ENCODE results near the gene CACNA1C.
A peak's percentile ranks its signal among the peaks of the same experiment; 100 is the strongest.

CACNA1C gene

GRCh38 chr12:2378835-2379330 is 326.1 kb downstream of the CACNA1C start:
- no peak for DNase-seq

DNA sequence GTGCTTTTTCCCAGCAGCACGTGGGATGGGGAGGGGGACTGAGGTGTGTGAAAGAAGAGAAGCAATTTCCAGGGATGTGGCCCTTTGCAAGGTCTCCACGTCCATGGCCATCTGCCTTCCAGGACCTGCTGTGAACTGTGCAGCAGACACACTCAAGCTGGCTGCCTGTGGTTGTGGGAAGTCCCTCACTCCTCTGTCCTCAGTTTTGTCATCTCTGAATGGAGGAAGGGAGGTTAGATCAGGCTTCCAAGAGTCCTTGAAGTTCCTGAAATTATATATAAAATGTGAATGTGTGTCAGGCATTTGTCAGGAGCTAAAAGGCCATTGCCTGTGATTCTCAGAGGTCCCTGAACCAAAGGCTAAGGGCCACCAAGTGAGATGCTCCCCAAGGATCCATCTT is 328.2 kb downstream of the CACNA1C start:
- DNase-seq = no peak

DNA sequence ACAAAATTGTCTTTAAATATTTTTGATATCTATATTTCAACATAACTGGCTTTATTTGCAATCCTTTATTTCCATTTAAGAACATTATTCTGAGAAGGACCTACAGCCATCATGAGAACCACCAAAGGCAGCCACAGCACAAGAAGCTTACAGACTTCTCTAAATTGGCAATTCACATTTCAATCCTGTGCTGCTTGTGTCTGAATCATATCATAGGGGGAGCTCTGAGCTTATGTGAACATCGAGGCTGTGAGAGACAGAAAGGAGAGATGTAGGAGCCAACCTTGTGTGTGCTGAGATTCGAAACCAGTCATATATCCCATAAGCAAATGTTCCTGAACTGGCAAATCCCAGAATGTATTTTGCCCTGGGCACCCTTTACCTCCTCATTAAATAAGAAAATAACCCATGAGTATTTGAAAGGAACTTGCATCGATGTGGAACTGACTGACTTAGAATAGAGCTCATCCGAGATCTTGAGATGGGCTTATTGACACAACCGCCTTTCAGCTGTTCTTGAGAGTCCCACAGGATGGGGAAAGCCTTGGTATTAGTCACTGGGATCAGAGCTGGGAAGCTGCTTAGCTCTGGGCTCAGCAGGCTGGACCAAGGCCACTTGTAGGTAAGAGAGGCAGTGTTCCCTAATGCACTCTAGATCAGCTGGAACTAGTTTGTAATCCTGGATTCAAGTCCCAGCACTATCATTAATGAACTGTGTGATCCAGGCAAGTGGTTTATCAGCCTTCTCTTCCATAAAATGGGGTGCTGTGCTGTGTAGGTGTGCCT is 329.8 kb downstream of the CACNA1C start:
- DNase-seq = no peak

GRCh38 chr12:2383325-2384028 is 330.7 kb downstream of the CACNA1C start:
- DNase-seq = no peak

DNA sequence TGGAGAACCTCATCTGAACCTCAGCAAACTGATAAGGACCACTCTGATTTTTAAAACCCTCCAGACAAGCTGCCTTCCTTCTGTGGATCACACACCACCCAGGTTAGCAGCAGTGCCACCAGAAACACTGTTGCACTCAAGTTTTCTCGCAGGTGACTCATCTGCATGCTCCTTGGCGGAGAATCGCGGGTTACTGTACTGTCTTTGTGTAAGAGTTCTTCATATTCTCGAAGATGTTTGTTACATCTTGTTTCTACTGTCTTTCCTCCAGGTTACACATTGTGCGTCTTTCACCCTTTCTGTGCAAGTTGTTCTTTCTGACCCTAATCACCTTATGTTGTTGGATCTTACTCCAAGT is 331.2 kb downstream of the CACNA1C start:
- DNase-seq = no peak

GRCh38 chr12:2384533-2385351 is 332.0 kb downstream of the CACNA1C start:
- DNase-seq = no peak

DNA sequence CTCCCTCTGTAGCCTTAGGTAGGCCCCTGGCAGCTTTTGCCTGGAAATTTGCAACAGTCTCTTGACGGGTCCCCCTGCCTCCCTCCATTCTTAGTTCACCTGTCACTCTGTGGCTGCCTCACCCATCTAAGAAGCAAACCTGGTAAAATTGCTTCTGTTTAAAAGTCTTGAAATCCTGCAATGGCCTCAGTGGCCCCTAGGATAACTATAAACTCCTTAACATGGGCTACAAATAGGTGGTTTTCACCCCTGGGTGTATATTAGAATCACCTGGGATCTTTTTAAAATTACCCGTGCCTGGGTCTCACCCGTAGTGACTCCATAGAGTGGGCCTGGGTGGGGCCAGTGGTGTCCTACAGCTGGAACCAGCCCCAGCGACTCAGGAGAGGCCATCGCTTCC is 332.7 kb downstream of the CACNA1C start:
- no peak for DNase-seq

- no peak for DNase-seq
These were observed 333.8 kb downstream of the CACNA1C start for GRCh38 chr12:2386566-2386965.

DNA sequence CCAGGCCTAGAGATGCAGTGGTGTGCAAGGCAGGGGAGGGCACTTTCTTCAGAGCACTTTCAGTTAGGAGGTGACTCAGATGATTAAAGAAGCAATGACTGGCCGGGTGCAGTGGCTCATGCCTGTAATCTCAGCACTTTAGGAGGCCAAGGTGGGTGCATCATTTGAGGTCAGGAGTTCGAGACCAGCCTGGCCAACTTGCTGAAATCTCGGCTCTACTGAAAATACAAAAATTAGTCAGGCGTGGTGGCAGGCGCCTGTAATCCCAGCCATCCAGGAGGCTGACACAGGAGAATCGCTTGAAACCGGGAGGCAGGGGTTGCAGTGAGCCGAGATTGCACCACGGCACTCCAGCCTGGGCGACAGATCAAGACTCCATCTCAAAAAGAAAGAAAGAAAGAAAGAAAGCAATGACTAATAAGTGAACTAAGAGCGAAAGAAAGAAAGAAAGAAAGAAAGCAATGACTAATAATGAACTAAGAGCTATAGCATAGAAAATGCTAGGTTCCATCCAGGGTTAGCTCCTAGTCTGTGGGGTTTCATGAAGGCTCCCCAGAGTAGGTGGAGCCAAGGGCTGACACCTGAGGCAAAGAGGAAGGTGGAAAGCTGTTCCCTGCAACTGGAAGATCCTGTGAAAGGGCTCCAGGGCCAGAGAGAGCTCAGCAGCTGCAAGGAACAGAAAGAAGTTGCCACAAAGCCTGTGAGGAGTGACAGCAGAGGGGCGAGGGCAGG is 334.5 kb downstream of the CACNA1C start:
- DNase-seq = no peak

DNA sequence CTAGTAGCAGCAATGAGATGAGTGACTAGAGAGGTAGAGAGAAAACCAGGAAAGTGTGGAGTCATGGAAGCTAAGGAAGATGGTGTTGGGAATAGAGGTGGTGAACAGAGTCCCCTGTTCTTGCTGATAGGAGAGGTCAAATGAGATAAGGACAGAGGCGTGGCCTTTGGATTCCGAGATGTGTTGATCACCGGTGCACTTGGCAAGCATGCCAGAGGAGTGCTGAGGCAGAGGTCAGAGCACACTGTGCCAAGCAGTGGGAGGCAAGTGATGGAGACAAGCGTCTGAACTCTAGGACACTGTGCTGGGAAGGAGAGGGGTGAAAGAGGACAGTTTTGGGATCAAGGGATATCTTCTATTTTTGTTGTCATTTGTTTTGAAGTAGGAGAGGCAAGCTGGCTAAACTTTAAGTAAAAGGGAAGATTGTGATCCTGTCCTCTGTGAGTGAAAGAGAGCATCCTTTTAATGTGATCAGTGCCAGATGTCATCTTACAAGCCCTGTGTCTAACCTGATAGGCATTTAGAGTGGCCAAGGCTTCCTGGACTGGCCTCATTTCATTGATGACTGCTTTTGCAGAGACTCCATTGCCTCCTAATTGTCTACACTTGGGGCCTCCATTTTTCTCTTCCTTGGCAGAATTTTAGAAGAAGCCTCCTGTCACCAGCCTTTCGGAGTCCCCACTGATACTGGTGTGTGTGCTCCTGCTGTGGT is 336.4 kb downstream of the CACNA1C start:
- no peak for DNase-seq

- no peak for DNase-seq
These were observed 337.3 kb downstream of the CACNA1C start for GRCh38 chr12:2390133-2390532.

DNA sequence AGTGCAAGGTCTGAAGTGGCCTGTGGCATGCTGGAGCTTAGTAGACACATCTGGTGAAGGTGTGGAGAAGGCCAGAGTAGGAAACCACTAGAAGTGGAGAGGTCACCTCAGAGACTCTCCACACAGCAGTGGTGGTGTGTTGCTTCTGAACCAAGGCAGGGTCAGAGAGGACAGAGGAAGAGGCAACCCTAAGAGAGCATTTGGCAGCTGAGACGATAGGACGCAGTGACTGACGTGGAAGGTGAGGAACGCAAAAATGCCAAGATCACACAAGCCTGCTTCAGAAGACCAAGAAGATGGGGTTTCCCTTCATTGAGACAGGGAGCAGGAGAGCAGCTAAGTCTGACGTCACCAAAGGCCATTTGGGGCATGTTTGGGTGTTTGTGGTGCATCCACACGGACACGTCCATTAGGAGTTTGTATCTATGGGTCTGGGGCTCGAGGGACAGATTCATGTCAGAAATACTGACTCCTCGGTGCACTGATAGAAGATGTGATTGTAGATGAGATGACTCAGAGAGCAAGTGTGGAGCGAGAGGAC is 338.1 kb downstream of the CACNA1C start:
- DNase-seq = no peak

DNA sequence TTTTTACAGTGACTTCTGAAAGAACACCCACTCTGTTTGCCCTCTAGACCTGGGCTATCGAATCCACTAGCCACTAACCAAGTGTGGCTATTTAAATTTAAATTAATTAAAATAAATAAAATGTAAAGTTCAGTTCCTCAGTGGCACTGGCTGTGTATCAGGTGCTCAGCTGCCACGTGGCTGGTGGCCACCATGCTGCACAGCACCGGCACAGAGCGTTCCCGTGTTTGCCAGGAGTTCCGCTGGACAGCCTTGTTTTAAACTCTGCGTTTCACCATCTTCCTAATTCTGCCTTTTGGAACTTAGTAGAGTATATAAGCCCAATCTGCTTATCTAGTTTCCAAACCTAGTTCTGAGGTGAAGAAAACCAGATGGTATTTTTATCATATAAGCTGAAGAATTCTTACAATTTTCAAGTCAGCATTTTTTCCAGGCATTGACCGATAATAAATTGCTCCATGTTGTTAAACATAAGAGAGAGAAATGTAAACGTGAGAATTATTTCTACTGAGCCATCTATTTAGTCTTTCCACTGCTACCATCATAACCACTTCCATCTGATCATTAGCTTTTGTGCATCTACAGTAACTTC is 339.0 kb downstream of the CACNA1C start:
- no peak for DNase-seq

- no peak for DNase-seq
These were observed 340.2 kb downstream of the CACNA1C start for GRCh38 chr12:2393016-2393415.

DNA sequence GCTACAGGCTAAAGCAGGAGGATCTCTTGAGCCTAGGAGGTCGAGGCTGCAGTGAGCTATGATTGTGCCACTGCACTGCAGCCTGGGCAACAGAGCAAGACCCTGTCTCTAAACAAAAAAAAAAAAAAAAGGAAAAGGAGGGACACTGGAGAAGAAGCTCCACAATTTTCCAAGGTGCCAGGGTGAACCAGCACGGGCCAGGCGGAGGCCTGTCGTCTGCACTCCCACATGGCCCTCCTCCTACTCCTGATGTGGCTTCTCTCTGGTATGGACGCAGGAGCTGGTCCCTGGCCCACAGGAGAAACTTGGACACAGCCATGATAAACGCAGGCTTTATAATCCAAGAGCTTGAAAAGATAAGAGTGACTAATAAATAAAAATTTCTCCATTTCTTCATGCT is 341.2 kb downstream of the CACNA1C start:
- DNase-seq = no peak

GRCh38 chr12:2395354-2395977 is 342.7 kb downstream of the CACNA1C start:
- DNase-seq = peak in 1 of 6 experiments; percentile 8

GRCh38 chr12:2396448-2396871 is 343.7 kb downstream of the CACNA1C start:
- DNase-seq = no peak

- no peak for DNase-seq
These were observed 344.7 kb downstream of the CACNA1C start for GRCh38 chr12:2397356-2398045.

DNA sequence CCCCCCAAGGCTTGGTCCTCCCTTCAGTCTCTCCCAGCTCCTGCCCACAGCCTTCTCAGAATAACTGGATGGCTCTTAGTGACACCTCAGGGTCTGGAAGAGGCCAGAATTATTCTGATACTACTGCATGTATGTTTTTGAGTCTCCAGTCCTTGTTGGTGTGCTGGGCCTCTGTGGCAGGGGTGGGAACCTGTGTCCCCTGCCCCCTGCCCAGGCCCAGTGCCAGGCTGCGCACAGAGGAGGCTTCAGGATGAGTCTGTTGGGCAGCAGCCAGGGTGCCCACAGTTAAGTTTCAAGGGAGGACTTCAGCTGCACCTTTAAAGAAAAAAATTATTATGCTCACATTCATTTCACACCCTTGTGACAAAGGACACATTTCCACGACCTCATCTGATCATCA is 348.3 kb downstream of the CACNA1C start:
- no peak for DNase-seq

DNA sequence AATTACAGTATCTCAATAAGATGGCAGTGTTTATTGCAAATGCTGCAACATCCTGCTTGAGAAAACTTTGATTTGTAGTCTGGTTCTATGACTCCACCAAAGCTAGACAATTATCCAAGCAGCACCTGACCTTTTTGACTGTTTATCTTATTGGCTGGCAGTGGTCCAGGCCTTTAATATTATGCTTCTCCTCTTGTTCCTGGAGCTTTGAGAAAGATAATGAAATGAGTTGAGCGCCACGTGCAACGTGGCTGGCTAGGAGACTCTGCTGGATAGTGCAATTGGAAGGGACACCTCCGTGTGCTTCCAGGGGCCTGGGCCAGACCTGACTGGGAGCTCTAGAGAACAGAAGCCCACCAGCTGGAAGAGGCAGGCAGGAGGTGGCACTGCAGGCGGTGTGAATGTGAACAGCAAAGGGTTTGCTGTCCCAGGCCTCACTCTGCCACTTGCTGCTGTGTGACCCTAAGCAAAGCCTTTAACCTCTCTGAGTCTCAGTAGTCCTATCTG is 349.3 kb downstream of the CACNA1C start:
- no peak for DNase-seq

Measured in stimulated activated naive CD4-positive, alpha-beta T cell (primary cell).